GM21576 (cell line): ENCODE data around the gene ARPC3.
"Not testable (repeated sequence)": the region's sequence is repeated elsewhere in the genome, so short reads cannot be mapped to it uniquely, and the experiment has no call there.

ENCODE experiments used
- ATAC-seq: cut with Tn5 transposase; IDR thresholded peaks from one replicate; pipeline ENCODE4 v1.9.1; 2021; ENCODE audit warnings: mild to moderate bottlenecking, moderate library complexity; ENCODE audit not compliant: unreplicated experiment

The ARPC3 gene

GRCh38 chr12:110420644-110421043, 29.5 kb downstream of the ARPC3 start:
- ATAC-seq = not testable (repeated sequence)

GRCh38 chr12:110417113-110417512, 33.0 kb downstream of the ARPC3 start:
- not testable (repeated sequence) for ATAC-seq

- not testable (repeated sequence) for ATAC-seq
These were observed 40.1 kb downstream of the ARPC3 start for GRCh38 chr12:110410086-110410485.

- not testable (repeated sequence) for ATAC-seq
These were observed 44.9 kb downstream of the ARPC3 start for GRCh38 chr12:110405126-110405662.

- ATAC-seq = no peak
These were observed 46.0 kb downstream of the ARPC3 start for GRCh38 chr12:110403976-110404682.

GRCh38 chr12:110403146-110403975, 46.8 kb downstream of the ARPC3 start, which contains the start of gene ANAPC7:
Gene ANAPC7, minus strand, starts transcription at chr12:110403708. Its CDS starts 81 bp downstream, at chr12:110403627.
- peak; percentile 70 for ATAC-seq
